ENCODE data around the gene BBS7. TPM values are rescaled to one million over a fixed set of nuclear protein-coding genes. Genes with fewer than 3 reads are reported as not detected.

BBS7 gene
- total RNA-seq, 2 donors from 2014 or later, result 13.9 to 17.6 TPM

GRCh38 chr4:121784401-121784800 is 85.9 kb downstream of the BBS7 start:
- ATAC-seq, result no peak
- Mint-ChIP-seq H3K27ac (no peak overlapping the region), H3K36me3 (peaks cover 0 to 4% of the 10 kb centered on the region in 2 donors), H3K9me3 (peaks cover 0 to 4% of the 10 kb centered on the region in 2 donors)
- no peak for DNase-seq (ENCODE audit: low spot score in 2 of 2)

GRCh38 chr4:121783210-121783609 is 87.1 kb downstream of the BBS7 start:
- H3K36me3 Mint-ChIP-seq, result peaks cover 0 to 4% of the 10 kb centered on the region in 2 donors

GRCh38 chr4:121778991-121779628 is 91.2 kb downstream of the BBS7 start:
- peaks cover 0 to 4% of the 10 kb centered on the region in 2 donors for H3K9me3 Mint-ChIP-seq
- peaks cover 0 to 4% of the 10 kb centered on the region in 2 donors for H3K36me3 Mint-ChIP-seq
- ATAC-seq, result no peak
- no peak for DNase-seq (ENCODE audit: low spot score in 2 of 2)
- no peak overlapping the region for H3K27ac Mint-ChIP-seq

More at GRCh38 chr4:121783210-121783609, 87.1 kb downstream of the BBS7 start:
- peaks cover 0 to 4% of the 10 kb centered on the region in 2 donors for H3K9me3 Mint-ChIP-seq
- ATAC-seq (no peak), DNase-seq (ENCODE audit: low spot score in 2 of 2) (no peak)
- H3K27ac Mint-ChIP-seq, result no peak overlapping the region

- DNase-seq (ENCODE audit: low spot score in 2 of 2), result no peak
- ATAC-seq, result peak in 1 of 2 donors; percentile 32
- Mint-ChIP-seq H3K27ac (no peak overlapping the region), H3K36me3 (no peaks in the 10 kb centered on the region), H3K9me3 (no peaks in the 10 kb centered on the region)
Observed at GRCh38 chr4:121777625-121778024, 92.6 kb downstream of the BBS7 start.

GRCh38 chr4:121776610-121777401 is 93.5 kb downstream of the BBS7 start:
- ATAC-seq (no peak), DNase-seq (ENCODE audit: low spot score in 2 of 2) (no peak)
- Mint-ChIP-seq H3K27ac (no peak overlapping the region), H3K36me3 (no peaks in the 10 kb centered on the region), H3K9me3 (no peaks in the 10 kb centered on the region)

Other genes with a start within 250 kb of the BBS7 start
- gene ANXA5, start 173.5 kb downstream of the BBS7 start, total RNA-seq, result 100 to 1,000 TPM in 1 of 2 donors, 10 to 100 TPM in 1; 82.9 to 161 TPM
- gene SMIM43, start 105.3 kb downstream of the BBS7 start, total RNA-seq, result not detected
- gene EXOSC9, start 69.2 kb downstream of the BBS7 start, total RNA-seq, result 10 to 100 TPM; 66.3 to 75.4 TPM
- 100 to 1,000 TPM; 105 to 125 TPM for gene CCNA2, start 46.6 kb downstream of the BBS7 start, total RNA-seq
- 1 to 10 TPM; 2.0 to 2.3 TPM for gene TRPC3, start 81.6 kb upstream of the BBS7 start, total RNA-seq